Effector CD4-positive, alpha-beta T cell (primary cell): ENCODE measurements around the gene CEND1.

ENCODE experiments used
- DNase-seq: peaks from one replicate; pipeline ENCODE4 v3.0.0-alpha.2; 2020

Gene CEND1

DNA sequence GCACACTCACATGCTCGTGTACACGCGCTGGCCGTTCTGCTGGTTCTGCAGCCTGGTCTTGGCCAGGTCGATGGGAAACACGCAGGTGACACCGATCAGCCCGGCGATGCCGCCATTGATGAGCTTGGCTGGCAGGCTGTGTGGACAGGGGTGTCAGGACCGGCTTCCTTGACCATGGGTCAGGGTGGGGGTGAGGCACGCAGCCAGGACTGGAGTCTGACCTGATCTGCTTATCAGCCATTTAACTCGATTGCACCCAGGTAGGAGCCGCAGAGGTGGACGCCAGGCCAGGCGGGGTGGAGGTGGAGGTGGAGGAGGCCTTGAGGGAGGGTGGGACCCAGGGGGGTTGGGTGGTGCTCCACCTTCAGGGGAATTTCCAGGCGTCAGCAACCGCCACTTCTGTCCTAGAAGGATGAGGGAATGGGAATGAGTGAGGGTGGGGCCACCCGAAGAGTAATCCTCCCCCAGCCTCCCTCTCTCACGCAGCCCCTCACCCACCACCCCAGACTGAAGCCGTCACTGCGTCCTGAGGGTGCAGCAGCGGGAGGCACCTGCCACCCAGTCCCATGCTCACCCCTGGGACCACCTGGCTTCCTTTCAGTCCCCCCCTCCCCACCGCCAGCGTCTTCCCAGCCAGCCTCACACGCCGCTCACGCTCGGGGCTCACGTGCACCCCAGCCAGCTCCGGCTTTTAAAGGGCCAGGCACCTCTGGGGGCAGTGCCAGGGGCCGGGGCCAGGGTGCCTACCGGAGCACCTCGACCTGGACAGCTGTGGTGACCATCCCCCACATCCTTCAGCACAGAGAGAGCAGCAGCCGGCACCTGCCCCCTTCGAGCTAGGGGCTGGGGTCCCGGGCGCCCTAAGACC is 5.1 kb upstream of the CEND1 start:
- no peak for DNase-seq

DNA sequence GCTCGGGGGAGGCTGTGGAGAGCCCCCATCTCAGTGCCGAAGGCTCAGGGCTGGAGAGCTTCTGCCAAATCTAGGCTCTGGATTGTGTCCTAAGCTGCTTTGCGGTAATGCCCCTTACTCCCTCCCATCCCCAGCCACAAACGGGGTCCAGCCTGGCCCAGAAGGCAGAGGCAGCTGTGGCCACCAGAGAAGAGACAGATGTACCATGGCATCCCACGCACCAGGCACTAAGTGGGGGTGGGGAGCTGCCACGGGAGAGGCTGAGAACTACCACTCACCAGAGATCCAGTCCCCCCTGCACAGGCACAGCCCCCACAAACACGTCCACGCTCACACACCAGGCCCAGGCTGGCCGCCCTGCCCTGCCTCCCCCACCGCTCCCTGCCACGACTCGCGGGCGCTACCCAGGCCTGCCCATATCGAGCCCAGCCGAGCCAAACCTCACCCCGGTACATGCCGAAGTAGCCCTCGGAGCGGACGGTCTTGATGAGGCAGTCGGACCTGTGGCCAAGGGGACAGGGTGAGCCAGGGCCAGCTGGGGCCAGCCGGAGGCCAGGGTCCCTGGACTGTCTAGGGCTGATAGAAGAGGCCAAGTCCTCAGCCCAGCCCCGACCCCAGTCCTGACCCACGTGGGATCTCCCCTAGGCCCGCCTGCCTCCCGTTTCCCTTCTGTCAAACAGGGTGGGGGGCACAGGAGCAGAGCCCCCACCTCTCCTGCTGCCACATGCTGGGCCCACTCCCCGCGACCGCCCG is 4.3 kb upstream of the CEND1 start:
- DNase-seq: no peak

DNA sequence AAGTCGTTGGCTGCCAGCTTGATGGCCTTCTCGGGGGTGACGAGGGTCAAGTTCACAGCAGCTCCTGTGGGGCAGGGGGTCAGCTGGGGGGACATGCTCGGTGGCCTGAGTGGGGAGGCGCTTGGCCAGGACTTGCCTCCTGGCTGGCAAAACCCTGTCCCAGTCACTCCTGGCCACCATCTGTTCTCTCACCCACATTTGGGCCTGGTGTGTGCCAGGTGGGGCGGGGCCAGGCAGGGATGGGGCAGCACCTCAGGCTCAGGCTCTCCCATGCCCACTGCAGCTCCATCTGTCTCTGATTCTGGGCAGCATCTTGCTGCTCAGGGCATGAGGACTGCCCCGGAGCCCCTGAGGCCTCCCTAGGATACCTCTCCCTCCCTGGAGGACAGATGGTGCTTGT is 3.7 kb upstream of the CEND1 start:
- no peak for DNase-seq

GRCh38 chr11:792873-793272 is 3.0 kb upstream of the CEND1 start:
- no peak for DNase-seq

DNA sequence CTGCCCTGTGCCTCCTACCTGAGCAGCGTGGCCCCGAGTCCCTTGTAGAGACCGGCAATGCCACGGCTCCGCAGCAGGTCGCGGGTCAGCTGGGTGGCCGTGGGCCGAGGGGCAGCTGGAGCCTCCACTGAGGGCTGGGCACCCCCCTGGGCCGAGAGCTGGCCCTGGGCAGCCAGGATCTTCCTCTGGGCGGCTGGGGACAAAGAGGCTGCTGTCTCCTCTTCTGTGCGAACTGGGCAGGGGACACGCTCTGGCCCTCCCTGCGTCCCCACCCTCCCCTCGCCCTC is 2.6 kb upstream of the CEND1 start:
- no peak for DNase-seq

DNA sequence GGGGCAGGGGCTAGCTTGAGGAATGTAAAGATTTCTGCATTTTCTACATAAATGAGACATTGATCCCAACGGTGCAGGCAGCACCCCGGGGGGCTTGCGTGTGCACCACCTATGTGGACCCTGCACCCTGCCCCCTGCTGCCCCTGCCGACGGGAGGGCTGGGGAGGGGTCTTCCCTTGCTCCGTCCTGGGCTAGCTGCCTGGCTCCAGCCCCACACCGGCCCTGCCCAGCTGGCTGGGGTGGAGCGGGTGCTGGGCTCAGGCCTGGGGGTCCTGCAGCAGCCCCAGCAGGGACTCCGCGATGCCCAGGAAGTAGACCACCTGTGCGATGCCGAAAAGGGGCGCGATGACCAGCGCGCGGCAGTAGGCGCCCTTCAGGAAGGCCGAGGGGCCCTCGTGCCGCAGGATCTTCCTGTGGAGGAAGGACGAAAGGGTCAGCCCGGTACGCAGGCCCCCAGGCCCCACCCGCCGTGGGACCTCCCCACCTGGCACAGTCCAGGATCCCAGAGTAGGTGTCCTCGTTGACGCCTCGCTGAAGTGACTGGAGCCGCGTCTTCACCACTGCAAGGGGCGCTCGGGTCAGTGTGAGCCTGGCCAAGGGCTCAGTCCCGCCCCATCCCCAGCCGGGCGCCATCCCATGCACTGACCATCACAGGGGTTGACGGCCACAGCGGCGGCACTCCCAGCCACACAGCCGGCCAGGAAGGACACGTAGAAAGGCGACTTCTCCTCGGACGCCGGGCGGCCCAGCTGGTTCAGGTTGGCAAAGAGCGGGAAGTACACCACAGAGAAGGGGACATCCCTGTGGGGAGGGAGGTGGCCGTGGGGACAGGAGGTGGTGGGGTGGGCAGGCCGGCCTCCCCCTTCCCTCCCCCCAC is 2.0 kb upstream of the CEND1 start:
- no peak for DNase-seq

GRCh38 chr11:790721-791564 is 1.1 kb upstream of the CEND1 start:
- no peak for DNase-seq

- DNase-seq: no peak
Observed at GRCh38 chr11:788953-789940, 643 bp downstream of the CEND1 start.

DNA sequence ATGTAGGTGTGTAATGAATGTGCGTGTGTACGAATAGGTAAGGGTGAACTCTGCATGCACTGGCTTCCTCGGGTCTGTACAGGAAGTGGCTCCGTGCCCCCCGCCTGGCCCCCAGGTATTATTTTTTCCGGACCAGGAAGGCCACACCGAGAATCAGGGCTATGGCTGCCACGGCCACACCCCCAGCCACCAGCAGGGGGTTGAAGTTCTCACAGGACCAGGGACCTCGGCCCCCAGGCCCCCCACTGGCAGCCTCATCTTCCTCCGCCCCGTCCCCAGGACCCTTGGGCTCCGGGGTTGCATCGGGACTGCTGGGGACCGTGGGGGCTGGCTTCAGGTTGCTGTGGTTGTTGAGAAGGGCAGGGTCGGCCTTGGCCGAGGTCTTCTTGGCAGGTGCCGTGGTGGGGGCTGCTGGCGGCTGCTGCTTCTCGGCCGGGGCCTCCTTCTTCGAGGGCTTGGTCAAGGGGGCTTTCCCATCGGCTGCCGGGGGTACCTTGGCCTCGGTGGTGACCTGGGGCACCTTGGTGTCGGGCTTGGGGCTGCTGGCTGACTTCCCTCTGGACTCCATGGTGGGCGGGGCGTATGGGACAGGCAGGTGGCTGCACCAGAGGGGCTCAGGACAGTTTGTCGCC is 1.8 kb downstream of the CEND1 start:
- no peak for DNase-seq

- DNase-seq: no peak
Observed at GRCh38 chr11:787084-787675, 2.7 kb downstream of the CEND1 start.

DNA sequence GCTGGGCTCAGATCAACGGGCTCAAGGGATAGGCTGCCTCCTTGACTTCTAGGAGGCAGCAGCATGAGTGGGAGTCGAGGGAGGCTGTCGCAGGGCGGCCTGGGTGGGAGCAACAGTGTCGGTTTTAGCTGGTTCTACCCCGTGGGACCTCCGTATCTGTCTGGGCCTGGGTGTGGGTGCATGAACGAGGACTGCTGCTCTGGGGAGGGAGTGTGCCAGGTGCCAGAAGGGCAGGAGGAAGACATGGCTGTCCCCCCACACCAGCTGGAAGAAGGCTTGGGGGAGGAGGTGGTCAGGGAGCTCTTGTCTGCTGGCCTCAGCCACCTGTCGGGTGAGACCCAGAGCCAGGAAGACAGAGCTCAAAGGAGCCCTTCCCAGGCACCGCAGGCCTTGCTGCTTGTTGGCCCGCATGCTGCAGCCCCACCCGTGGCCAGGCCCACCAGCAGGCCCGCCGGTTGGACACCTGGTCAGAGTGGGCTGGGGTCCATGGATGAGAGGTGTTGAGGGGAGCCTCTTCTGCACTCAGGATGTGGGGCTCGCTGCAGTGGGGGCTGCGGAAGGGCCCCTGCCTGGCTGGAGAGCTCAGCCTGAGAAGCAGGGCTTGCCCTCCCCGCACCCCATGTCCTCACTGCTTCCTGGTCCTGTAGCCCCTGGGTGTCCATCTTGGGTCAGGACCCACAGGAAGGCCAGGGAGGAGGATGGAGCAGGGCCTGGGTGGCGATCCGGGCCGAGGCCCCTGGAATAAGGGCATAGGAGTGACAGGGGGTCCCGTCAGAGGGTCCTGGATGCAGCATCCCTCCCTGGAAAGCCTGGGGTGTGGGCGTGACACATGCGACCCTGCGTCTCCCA is 3.4 kb downstream of the CEND1 start:
- DNase-seq: no peak

- DNase-seq: no peak
Observed at GRCh38 chr11:783581-784015, 6.3 kb downstream of the CEND1 start.

GRCh38 chr11:782264-783174 is 7.4 kb downstream of the CEND1 start:
- no peak for DNase-seq

DNA sequence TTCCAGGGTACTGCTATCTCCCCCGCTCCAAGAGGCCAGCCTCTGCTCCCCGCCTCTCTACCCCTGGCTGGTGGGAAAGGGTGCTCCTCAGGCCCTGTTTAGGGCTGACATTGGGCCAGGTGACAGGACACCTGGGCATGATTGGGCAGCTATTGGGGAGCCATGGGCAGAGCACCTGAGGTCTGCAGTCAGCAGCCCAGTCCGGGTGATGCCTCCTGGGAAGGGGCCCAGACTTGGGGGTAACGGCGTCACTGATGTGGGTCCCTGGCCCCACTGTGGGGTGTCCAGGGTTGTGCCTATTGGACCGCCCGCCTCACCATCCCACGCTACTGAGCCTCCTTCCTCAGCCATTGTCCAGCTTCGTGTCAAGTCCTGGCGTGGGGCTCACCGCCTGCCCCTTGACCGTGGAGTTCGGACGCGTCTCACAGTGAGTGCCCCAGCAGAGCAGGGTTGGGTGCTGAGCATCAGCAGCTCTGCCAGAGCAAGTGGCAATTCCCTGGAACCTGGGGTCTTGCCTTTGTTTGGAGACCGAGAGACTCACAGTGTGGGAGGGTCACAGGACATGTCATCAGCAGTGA is 9.8 kb downstream of the CEND1 start:
- no peak for DNase-seq

DNA sequence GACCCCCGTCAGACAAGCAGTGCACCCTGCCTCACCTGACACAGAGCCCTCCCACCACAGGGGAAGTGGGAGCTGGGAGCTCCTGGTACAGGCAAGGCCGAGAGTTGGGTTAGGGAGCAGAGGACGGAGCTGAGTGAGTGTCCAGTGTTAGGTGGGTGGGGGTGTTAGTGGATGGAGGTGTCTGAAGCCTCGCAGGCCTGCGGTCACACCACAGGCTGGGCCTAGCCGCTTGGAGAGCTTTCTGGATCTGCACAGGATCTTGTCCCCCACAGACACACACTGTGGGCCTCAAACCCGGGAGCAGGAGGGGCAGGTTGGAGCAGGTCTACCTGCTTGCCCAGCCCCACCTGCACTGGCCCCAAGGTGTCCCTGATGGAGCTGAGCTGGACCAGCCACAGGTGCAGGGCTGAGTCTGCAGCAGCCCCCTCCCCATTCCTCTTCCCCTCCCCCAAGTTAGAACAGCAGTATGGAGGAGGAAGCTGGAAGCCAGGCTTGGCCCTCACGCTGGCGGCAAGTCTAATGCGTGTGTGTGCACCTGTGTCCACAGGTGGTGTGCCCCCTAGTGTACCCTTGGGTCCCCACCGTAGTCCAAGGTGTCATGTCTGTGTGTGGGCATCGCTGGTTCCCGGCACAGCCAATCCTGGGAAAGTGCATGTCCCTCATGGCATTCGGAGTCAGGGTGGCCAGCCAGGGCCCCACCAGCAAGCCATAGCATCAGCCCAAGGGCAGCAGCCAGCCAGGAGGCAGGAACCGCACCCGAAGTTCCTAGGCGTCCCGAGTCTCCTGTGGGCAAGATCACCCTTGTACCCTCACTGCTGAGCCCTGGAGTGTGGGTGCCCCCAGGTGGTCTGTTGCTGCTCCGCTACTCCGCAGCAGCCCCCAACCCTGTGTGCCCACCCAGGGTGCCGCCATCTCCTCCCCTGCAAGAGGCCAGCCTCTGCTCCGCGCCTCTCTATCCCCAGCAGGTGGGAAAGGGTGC is 10.6 kb downstream of the CEND1 start:
- DNase-seq: no peak
